GM08714 (cell line): ENCODE results near the gene KRTAP20-3.

Experiments used
- H3K4me3 ChIP-seq: fragments of 200-500 bp; sonication (Bioruptor generic); 2 replicates; pipeline ENCODE4 v1.5.1; 2014; ENCODE audit warnings: mild to moderate bottlenecking, low read length, inconsistent platforms
- ZNF274 ChIP-seq: IDR thresholded peaks from 2 replicates; pipeline ENCODE4 v1.6.1; 2012; ENCODE audit warnings: mild to moderate bottlenecking, low read depth, low read length

Gene KRTAP20-3

GRCh38 chr21:30642564-30642963 lies at the start of gene KRTAP20-3:
Gene KRTAP20-3, plus strand, starts transcription at chr21:30642864.
- TF ChIP-seq ZNF274: no peak
- no peak within 1 kb of the TSS for H3K4me3 ChIP-seq

DNA sequence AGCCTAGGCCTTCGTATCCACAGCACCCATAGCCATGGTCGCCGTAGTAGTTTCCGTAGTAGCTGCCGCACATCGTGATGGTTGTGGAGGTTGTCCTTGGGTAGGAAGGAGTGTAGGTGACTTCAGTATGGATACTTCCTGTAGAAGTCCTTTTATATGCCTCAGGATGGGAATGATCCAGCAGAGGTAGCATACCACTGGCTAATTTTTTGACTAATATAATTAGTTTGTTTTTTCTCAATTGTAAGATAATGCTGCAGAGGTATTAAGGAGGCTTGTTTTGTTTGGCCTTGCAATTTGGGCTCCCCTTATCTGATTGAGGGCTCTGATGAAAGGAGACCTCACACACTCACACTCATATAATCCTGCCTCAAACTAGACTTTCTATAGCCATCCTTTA lies 43.9 kb upstream of the KRTAP20-3 start, which contains the start of gene KRTAP6-2:
Gene KRTAP6-2 (minus strand): TSS at position 101 of the 400 bp plus-strand sequence. CDS start 28 bp downstream, at position 73.
- no peak within 1 kb of the TSS for H3K4me3 ChIP-seq
- no peak for TF ChIP-seq ZNF274

DNA sequence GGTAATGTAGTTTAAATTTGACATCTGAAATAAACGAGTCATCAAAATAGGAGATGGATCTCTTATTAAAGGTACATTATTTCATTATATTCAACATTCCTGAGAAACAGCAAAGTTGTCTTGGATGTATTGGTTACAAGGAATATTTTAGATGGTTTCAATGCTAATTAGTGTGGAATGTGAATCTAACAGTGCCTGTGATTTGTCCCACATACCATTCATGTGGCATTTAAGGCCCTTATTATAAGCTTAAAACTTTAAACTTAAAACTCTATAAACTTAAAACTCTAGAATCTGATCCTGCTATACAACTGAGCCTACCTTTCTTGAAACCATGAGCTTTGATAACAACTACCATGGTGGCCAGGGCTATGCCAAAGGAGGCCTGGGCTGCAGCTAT lies 41.9 kb upstream of the KRTAP20-3 start, which contains the start of gene KRTAP22-1:
Gene KRTAP22-1 (plus strand): TSS at position 301 of the 400 bp plus-strand sequence.
- TF ChIP-seq ZNF274: no peak
- no peak within 1 kb of the TSS for H3K4me3 ChIP-seq

GRCh38 chr21:30605968-30606367 lies 36.7 kb upstream of the KRTAP20-3 start:
- no peak overlapping the region for H3K4me3 ChIP-seq
- TF ChIP-seq ZNF274: no peak

- no peak for TF ChIP-seq ZNF274
Observed at GRCh38 chr21:30612132-30612531, 30.5 kb upstream of the KRTAP20-3 start.

GRCh38 chr21:30613836-30614235 lies 28.8 kb upstream of the KRTAP20-3 start, which contains the start of gene KRTAP6-1:
Gene KRTAP6-1, minus strand, starts transcription at chr21:30613930. Its CDS starts 26 bp downstream, at chr21:30613904.
- TF ChIP-seq ZNF274: no peak
- no peak within 1 kb of the TSS for H3K4me3 ChIP-seq

More at GRCh38 chr21:30612132-30612531, 30.5 kb upstream of the KRTAP20-3 start:
- no peak overlapping the region for H3K4me3 ChIP-seq

GRCh38 chr21:30615199-30615598 lies 27.5 kb upstream of the KRTAP20-3 start:
- TF ChIP-seq ZNF274: no peak
- no peak overlapping the region for H3K4me3 ChIP-seq

DNA sequence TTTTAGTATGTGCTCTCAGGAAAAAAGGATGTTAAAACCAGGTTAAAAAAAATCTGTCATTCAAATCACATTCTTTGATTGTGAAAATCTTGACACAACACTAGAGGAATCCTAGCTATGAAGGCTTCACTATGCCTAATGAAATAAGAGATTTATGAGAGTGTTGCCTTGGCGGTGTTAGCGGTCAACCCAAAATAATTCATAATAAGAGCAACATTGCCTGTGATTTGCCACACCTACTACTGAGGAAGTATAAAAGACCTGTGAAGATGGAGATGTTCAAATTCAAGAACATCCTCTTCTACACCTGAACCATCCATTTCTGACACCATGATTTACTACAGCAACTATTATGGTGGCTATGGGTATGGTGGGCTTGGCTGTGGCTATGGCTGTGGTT lies 26.5 kb upstream of the KRTAP20-3 start, which contains the start of gene KRTAP20-1:
Gene KRTAP20-1 (plus strand): TSS at position 301 of the 400 bp plus-strand sequence. CDS start 30 bp downstream, at position 331.
- no peak for TF ChIP-seq ZNF274
- no peak within 1 kb of the TSS for H3K4me3 ChIP-seq

GRCh38 chr21:30620080-30620479 lies 22.6 kb upstream of the KRTAP20-3 start:
- TF ChIP-seq ZNF274: no peak

DNA sequence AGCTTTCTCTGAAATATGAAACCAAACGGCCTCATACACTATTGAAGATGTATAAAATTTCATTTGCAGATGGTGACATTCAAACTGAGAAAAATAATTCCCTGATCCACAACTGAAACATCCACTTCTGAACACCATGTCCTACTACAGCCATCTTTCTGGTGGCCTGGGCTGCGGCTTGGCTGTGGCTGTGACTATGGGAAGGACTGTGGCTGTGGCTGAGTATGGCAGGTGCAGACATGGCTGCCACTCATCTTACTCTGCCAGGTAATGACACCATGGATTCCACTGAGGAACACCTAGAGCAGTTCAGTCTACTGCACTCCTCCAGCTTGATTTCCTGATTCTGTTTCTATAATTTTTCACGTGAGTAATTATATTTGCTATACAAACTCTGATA lies 22.1 kb upstream of the KRTAP20-3 start, which contains the start of gene KRTAP20-4:
Gene KRTAP20-4 (plus strand): TSS at position 106 of the 400 bp plus-strand sequence.
- H3K4me3 ChIP-seq: no peak within 1 kb of the TSS
- TF ChIP-seq ZNF274: no peak

More at GRCh38 chr21:30620080-30620479, 22.6 kb upstream of the KRTAP20-3 start:
- H3K4me3 ChIP-seq: no peak overlapping the region

DNA sequence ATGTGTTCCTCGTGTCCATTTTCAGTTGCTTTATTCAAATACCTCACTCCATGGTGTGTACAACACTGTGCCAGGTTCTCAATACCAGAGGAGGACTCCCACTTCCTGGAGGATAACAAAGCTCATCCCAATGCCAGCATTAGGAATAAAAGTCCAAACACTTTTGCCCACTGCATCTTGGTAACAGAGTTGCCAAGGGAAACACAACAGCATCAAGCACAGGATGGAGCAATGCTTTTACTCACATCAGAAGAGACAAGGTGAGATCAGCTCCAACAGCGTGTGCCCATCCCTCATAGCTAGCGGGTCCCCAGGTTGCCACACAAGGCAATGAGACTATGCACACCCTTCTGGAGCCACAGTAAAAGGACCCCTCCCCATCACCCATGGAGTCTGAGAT lies 19.3 kb upstream of the KRTAP20-3 start:
- TF ChIP-seq ZNF274: no peak
- H3K4me3 ChIP-seq: no peak overlapping the region

- TF ChIP-seq ZNF274: no peak
- H3K4me3 ChIP-seq: no peak overlapping the region
Observed at GRCh38 chr21:30625449-30626165, 17.1 kb upstream of the KRTAP20-3 start.

DNA sequence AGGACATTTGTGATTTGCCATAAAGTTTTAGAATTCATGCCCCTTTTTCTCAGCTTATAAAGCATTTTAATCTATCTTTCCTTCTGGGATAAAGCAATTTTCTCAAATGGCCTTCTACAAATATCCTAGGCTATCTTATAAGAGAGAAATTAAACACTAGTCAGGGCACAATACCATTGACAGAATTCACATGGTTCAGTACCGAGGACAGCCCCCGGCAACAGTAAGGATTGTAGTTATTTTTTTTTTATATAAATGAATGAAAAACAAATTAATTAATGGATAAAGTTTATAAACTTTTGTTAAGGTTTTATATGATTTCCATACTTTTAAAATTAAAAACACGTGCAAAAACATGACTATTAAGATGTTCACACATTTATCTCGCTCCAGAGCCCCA lies 14.6 kb upstream of the KRTAP20-3 start:
- no peak for TF ChIP-seq ZNF274
- no peak overlapping the region for H3K4me3 ChIP-seq

DNA sequence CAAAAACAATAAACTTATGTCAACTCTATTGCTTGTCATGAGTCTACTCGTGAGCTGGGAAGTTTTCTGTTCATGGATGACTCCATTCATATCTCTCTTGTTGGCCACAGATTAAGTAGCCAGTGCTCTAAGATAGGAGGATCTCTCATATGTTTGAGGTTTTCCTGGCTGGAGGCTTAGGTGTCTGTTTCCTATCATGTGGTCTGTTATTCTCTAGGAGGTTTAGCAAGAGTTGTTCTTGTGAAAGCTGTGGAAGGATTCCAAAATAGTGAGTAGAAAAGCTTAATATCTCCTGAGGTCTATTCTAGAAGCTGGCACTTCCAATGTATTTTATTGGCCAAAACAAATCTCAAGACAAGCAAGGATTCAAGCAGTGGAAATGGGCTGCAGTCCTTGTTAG lies 13.5 kb upstream of the KRTAP20-3 start:
- H3K4me3 ChIP-seq: no peak overlapping the region
- no peak for TF ChIP-seq ZNF274

DNA sequence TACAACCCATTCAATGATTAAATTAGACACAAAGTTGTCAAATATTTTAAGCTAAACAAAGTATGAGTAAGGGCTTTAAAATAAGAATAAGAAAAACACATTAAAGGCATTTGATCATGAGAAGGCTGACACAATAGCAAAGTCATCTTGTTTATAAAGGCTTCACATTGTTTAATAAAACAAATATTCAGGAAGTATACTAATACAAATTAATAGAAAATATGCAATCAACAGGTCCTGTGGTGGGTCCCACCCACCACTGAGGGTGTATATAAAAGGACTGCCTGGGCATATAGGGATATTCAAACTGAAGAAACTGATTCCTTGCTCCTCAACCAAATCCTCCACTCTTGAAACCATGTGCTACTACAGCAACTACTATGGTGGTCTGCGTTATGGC lies 7.8 kb upstream of the KRTAP20-3 start, which contains the start of gene KRTAP20-2:
Gene KRTAP20-2 (plus strand): TSS at position 301 of the 400 bp plus-strand sequence. CDS start 58 bp downstream, at position 359.
- no peak for TF ChIP-seq ZNF274
- no peak within 1 kb of the TSS for H3K4me3 ChIP-seq
